HG02642 (cell line): ENCODE data around the gene KMT2D.
"Not testable (repeated sequence)": the region's sequence is repeated elsewhere in the genome, so short reads cannot be mapped to it uniquely, and the experiment has no call there.

Experiments
- ATAC-seq: cut with Tn5 transposase; IDR thresholded peaks from one replicate; pipeline ENCODE4 v1.9.1; 2021; ENCODE audit warnings: mild to moderate bottlenecking; ENCODE audit not compliant: unreplicated experiment, poor library complexity

The KMT2D gene

DNA sequence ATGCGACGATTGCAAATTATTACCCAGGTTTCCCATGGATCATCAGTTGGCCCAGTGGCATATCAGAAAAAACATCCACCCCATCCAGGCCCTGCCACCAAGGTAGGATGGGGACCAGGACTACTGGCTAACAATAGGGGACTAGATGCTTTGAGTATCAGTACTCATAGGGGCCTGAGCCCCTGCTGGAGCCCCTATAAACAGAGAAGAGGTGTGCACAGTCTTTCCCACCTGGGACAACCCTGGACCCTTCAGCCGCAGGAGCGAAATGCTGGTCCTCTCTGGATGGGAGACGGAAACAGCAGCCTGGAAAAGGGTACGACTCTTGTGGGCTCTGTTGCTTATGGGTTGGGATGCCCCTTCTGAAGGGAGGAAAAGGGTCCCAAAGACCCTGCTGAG lies 28.3 kb upstream of the KMT2D start:
- ATAC-seq = no peak

DNA sequence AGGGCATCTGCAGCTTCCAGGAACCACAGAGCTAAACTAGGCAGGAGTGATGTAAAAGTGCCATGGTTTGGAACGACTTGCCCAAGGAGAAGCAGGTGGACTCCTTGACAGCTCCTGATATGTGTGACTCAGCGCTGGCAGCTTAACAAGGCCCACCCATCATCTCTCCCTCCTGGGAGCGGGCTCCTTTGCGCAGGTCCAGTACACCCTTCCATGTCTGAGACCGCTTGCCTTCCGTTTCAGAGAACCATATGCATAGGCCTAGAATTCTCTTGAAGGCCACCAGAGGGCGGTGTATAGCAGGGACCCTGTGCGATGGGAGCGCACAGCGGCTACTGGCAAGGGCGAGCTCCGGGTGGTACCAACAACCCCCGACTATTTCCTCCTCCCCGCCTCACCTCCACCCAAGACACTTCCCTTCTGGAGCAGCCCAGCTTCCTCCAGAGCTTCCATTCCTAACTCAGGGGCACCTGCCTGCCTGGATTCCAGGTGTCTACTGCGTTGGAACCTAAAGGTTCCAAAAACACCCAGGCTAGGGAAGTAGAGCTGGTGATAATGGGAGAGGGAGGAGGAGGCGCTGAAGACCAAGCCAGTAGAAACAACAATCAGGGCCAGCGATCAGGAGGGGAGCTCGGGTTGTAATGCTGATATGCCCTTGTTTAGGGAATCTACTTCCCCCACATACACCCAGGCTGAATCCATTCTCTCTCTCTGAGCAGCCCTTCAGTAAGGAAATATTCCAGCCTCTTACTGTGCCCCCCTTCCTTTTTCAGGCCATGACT lies 27.7 kb upstream of the KMT2D start:
- ATAC-seq = peak; percentile 83

- no peak for ATAC-seq
Measured at GRCh38 chr12:49086116-49086515, 25.5 kb upstream of the KMT2D start.

DNA sequence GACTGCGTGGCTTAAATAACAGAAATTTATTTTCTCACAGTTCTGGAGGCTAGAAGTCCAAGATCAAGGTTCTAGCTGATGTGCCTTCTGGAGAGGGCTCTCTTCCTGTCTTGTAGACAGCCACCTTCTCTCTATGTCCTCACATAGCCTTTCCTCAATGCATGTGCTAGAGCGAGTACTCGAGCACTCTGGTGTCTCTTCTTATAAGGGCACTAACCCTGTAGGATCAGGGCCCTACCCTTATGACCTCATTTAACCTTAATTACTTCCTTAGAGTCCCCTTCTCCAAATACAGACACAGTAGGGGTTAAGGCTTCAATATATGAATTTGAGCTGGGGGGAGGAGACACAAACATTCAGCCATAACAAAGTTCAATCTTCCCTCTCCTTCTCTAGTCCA lies 23.8 kb upstream of the KMT2D start:
- no peak for ATAC-seq

GRCh38 chr12:49079793-49080192 lies 19.2 kb upstream of the KMT2D start:
- ATAC-seq = no peak

DNA sequence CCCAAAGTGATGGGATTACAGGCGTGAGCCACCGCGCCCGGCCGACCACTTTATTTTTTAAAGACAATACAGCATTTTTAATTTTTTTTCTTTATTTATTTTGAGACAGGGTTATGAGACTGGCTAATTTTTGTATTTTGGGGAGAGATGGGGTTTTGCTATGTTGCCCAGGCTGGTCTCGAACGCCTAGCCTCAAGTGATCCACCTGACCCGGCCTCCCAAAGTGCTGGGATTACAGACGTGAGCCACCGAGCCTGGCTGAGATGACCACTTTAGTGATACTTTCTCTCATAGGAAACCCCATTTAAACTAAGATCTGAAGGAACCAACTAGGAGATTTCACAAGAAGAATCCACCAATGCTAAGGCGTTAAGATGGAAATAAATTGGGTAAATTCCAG lies 10.4 kb upstream of the KMT2D start:
- no peak for ATAC-seq

DNA sequence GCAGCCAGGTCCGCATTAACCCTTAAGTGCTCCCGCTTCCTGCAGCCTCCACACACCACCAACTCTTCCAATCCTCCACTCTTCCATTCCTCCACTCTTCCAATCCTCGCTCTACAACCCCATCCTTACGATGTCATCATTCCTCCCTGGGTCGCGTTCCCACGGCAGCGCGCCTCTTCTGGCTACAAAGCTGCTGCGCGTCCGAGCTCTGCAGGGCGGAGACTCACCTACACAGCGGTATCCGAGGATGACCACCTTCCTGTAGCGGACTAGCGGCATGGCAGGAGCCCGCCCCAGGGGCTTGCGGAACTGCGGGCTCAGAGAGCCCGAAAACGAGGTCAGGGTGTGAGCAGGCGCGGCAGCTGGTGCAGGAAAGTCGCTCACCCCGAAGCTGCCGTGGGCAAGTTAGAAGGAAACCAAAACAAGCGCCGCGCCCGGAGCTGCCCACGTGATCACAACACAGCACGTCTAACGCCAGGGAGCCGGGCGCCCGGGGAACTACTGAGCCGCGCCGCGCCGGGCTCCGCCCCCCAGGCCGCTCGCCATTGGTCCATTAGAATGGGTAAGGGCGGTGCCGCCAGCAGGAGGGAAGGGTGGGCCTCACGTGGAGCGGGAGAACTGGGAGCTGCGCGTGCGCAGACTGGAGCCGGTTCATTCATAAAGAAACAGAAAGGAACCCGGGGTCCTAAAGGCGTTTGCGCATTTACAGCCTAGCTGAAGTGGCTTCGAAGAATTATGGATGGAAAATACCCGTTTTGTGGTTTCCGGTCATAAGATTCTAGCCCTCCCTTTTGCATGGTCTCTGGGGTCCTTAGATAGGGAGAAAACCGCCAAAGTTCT lies 9.1 kb upstream of the KMT2D start, which contains the start of gene RHEBL1:
Gene RHEBL1 (minus strand): TSS at position 473 of the 840 bp plus-strand sequence. CDS start 194 bp downstream, at position 279.
- ATAC-seq = peak; percentile 99

DNA sequence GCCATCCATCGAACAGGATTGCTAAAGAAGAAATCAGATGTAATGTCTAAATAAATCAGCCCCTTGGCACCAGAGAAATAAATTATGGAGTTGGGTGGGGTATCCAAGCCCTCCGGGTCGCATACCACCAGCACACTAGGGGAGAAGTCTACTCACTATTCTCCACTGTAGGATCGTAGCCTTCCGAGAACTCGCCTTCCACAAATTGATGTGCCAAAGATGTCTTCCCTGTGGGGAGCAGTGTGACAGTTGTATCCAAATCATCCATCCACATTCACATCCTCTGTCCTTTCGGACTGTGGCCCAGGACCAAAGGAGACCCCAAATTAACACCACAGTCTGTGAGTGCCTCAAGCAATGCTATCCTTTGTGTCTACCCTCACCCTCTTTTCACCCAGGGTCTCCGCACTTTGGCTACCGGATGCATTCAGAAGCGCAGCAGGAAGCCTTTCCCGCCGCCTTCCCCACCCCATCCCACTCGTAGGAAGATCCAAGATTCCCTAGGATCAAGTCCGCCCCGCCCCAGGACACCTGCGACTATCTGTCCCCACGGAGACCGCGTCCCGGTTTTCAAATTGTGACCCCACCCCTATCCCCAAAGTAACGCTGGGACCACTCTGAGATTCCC lies 8.4 kb upstream of the KMT2D start:
- ATAC-seq = no peak

DNA sequence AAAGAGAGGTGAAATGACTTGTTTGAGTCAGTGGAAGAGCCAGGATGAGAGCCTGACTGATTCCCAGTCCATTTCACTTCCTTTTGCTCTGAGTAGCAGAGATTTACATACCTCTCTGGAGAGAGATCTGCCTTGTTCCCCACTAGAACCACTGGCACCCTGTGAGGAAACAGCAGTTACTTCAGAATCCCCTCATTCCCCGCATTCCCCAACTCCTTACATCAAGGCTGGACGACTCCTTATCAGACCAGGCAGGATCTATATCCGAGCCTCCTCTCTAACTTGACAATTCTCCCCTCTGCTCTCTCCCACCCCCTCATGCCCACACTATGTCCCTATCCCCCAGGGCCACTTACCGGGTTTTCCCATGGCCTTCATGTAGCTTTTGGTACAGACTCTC lies 5.5 kb upstream of the KMT2D start:
- ATAC-seq = no peak

GRCh38 chr12:49064767-49065152 lies 4.2 kb upstream of the KMT2D start:
- ATAC-seq = no peak

DNA sequence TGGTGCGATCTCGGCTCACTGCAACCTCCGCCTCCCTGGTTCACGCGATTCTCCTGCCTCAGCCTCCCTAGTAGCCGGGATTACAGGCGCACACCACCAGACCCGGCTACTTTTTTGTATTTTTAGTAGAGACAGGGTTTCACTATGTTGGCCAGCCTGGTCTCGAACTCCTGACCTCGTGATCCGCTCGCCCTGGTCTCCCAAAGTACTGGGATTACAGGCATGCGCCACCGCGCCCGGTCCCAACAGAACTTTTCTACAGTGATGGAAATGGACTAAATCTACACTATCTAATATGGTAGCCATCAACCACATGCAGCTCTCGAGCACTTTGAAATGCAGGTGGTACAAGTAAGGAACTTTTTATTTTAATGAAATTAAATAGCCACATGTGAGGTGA lies 1.3 kb upstream of the KMT2D start:
- ATAC-seq = not testable (repeated sequence)

DNA sequence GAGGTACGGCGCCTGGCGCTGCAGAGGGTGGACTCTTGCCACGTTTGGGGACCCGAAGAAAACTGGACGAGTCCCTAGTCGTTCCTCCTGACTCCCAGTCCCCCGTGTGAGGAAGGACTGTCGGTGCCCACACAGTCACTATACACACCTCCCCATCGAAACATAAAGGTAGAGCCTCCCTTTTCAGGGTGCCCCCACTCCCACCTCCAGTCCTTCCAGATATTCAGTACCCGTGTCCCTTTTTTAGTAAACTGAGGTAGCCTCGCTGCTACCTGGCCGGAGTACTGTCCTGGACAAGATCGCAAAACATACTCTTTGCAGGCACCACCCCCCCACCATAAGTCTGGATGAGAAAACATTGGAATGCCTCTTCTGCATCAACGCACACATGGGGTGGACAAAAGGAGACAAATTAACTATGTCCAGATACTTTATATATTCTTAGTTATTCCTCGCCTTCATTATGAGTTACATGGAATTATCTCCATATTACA lies 610 bp upstream of the KMT2D start:
- peak; percentile 1 for ATAC-seq

- peak; percentile 26 for ATAC-seq
Measured at GRCh38 chr12:49059299-49060171, 1.1 kb downstream of the KMT2D start.

DNA sequence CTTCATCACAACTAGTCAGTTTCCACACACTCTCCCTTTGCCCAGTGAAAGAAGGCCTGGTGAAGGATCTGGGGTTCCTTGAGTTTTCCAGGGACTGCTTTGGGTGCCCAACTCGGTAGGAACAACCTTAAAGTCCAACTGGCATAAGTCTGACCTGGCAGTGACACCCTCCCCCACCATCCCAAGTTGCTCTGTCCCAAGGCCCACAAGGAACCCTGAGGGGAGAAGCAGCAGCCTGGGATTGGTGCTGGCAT lies 1.6 kb downstream of the KMT2D start:
- no peak for ATAC-seq

- ATAC-seq = no peak
Measured at GRCh38 chr12:49058366-49059044, 2.1 kb downstream of the KMT2D start.

DNA sequence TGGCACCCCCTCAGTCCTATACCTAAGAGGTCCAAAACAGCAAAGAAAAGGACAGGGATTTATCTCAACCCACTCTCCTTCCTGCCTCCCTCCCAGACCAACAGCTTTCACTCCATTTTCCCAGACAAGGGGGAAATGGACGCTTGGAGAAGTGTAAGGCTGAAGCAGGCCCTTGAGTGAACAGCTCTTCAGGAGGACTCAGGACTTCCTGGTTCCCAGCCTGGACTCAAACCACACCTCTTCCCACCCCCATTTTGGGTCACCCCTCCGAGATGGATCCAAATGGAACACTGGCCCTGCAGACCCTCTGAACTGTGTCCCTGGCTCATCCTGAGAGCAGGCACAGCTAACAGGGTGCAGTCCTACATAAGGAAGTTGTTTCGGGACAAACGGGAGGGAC lies 2.7 kb downstream of the KMT2D start:
- no peak for ATAC-seq

DNA sequence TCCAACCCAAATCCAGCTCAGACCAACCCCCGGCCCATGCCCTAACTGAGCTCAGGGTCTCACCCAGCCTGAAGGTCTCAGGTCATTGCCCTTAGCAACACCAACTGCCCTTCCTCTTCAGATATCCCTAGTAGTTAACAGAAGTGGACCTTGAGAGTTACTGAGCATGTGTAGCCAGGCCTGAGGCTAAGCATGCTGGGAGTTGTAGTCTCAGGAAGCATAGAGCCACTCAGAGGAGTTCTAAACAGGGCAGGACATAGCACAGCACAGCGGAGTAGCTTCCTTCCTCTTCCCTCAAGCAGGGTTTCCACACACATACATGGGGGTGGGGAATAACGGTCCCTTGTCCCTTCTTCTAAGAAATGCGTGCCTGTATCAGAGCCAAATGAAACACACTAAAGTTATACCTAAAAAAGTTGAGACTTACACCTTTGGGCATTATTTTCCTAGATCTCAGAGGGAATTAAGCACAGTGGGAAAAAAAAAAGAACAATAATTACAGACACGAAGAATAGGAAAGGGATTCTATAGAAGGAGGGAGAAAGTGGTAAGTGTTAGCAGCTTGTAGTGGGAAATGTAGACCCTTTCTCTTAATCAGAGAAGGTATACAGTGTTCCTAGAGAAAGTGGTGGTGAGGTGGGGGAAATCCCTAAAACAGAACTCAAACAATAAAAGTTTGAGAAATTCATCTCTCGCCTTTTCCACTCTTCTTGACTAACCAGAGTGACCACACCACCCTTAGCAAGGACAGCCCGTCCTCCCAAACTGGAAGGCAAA lies 4.4 kb downstream of the KMT2D start:
- ATAC-seq = peak; percentile 56

GRCh38 chr12:49055092-49055491 lies 5.5 kb downstream of the KMT2D start:
- no peak for ATAC-seq

DNA sequence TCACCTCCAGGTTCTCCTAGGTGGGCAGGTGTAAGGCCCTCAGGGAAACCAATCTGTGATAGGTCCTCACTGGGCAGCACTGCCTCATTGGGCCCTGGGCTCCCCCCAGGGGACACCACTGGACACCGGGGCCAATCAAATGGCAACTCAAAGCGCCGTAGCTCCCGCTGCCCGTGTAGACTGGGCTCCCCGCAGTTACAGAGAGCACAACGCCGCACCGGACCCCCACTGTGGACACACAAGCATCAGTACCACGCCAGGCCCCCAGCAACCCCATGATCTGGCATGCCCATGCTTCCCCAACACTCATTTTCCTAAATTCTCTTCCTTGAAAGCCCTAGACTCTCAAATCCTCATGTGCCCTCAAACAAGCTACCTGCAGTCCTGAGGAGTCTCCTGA lies 6.1 kb downstream of the KMT2D start:
- ATAC-seq = no peak
